ENCODE data around the gene RNF225.
A peak's percentile ranks its signal among the peaks of the same experiment; 100 is the strongest.
"Not testable (repeated sequence)": the region's sequence is repeated elsewhere in the genome, so short reads cannot be mapped to it uniquely, and the experiment has no call there.

RNF225 gene

DNA sequence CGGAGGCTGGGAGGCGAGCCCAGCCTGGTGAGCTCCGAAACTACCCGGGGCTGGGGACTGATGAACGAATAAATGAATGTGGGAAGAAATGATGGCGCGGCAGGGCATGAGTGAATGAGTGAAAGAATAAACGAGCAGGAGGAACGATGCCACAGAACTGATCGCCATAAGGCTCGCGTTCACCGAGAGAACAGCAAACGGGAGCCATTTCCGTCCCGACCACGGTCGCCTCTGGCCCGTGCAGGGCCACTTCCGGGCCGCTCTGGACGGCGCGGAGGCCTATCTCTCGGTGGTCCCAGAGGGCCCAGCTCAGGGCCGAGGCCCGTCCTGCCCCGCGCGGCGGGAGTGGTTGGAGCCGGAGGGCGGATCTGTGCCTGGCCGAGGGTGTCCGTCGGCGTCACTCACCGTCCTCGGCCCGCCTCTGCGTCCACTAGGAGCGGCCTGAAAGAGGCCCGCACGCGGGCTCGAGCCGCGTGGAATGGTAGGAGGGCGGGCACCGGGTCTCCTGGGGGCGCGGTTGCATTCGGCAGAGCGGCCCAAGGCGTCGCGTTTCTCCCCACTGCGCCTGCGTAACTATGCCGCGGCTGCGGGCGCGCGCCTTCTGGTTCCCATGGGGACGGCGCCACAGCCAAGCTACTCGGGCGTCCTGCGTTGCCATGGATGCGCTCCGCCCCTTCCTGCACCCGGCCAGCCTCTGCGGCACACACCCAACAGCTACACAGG, 33.0 kb upstream of the RNF225 start, which contains the start of gene ZNF497:
Gene ZNF497 (minus strand): TSS at position 480 of the 723 bp plus-strand sequence. CDS start 5,116 bp downstream, outside the sequence.
- TF ChIP-seq Cebpa-rat (IDR thresholded peaks at IDR 0.05), result no peak
- peak within 1 kb of the TSS; percentile 72 for H3K4me3 ChIP-seq
- peak within 1 kb of the TSS; percentile 90 for H3K27ac ChIP-seq
- peak within 1 kb of the TSS; percentile 89 for H3K4me2 ChIP-seq
- H3K27me3 ChIP-seq, result peaks cover 8% of the 10 kb centered on the region
- H3K4me1 ChIP-seq, result peaks cover 74% of the 10 kb centered on the region
- no peaks in the 10 kb centered on the region for H4K20me1 ChIP-seq
- H3K9ac ChIP-seq, result peak within 1 kb of the TSS; percentile 83
- H3K36me3 ChIP-seq, result peaks cover 11% of the 10 kb centered on the region
- no peaks in the 10 kb centered on the region for H3K9me3 ChIP-seq

DNA sequence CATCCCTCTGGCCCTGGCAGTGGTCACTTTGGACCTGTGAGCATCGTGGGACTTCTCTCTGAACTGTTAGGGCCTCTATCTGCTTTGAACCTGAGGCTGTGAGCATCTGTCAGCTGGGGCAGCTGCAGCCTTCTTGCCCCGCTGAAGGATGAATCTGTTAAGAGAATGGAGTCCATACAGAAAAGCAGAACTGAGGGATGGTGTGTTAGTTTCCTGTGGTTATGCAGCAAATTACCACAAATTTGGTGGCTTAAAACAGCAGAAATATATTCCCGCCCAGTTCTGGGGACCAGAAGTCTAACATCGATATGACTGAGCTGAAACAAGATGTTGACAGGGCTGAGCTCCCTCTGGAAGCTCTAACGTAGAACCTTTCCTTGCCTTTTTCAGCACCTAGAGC, 31.3 kb upstream of the RNF225 start:
- Histone ChIP-seq H3K27me3 (no peaks in the 10 kb centered on the region), H4K20me1 (no peaks in the 10 kb centered on the region), H3K36me3 (peaks cover 28% of the 10 kb centered on the region), H3K27ac (no peak overlapping the region), H3K4me2 (peak overlapping the region; percentile 89), H3K4me3 (no peak overlapping the region), H3K4me1 (peaks cover 56% of the 10 kb centered on the region), H3K9ac (no peak overlapping the region), H3K9me3 (no peaks in the 10 kb centered on the region)
- no peak for TF ChIP-seq Cebpa-rat (IDR thresholded peaks at IDR 0.05)

DNA sequence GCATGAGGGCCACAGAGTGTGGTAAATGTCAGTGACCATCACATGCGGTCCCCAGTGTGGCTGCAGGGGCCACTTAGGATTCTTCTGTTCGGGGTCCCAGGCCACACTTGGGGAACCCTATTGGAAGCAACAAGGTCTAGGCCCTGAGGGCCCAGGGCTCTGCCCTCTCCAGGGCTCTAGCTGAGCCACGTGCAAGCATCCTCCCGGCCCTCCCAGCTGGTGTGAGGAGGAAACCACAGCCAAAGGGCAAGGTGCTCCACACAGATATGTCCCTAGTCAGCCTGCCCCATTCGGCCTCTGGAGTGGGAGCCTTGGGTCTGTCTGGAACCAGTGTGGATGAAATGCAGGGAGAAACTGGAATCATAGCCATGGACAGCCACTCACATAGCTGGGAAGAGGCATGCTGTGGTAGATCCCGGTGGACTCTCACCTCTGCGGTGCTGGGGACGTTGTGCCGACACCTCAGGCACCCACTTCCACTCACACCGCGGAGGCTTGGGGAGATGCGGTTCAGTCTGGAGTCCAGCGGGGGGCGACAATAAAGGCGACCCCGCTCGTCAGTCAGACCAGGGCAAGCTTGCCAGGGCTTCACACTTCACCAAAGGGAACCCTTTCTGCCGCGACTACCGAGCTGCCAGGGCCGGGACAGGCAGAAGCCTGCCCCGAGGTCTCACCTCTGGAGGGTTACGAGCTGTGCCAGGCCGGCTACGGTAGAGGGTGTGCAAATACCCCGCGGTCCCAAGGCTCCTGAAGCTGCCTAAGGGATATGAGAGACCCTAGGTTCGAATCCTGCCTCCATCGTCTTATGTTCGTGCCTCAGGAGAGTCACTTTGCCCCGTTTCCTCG, 28.6 kb upstream of the RNF225 start:
- no peak for TF ChIP-seq Cebpa-rat (IDR thresholded peaks at IDR 0.05)
- Histone ChIP-seq H3K36me3 (peaks cover 34% of the 10 kb centered on the region), H3K4me2 (peak overlapping the region; percentile 27), H4K20me1 (no peaks in the 10 kb centered on the region), H3K27ac (no peak overlapping the region; the same call in 1 of the 2 replicates), H3K9me3 (no peaks in the 10 kb centered on the region), H3K27me3 (no peaks in the 10 kb centered on the region), H3K4me1 (peaks cover 45% of the 10 kb centered on the region), H3K9ac (no peak overlapping the region), H3K4me3 (no peak overlapping the region)

DNA sequence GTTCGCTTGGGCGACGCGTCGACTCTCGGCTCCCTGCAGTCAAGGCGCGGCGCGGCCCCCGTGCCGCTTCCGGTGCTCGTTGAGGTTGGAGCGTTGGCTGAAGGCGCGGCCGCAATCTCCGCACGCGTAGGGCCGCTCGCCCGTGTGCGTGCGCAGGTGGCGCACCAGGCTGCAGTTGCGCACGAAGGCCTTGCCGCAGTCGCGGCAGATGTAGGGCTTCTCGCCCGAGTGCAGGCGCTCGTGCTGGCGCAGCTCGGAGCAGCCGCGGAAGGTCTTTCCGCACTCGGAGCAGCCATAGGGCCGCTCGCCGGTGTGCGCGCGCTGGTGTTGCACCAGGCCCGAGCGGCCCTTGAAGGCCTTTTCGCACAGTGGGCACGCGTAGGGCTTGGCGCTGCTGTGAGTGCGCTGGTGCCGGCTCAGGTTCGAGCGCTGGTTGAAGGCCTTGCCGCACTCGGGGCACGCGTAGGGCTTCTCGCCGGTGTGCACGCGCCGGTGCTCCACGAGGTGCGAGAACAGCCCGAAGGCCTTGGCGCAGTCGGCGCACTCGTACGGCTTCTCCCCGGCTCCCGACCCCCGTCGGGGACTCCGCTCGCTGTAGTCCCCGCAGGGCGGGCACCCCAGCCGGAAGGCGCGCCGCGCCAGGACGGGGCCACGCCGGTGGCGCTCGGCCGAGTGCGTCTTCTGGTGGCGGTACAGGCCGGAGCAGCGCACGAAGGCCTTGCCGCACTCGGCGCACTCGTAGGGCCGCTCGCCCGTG, 27.6 kb upstream of the RNF225 start:
- no peaks in the 10 kb centered on the region for H4K20me1 ChIP-seq

DNA sequence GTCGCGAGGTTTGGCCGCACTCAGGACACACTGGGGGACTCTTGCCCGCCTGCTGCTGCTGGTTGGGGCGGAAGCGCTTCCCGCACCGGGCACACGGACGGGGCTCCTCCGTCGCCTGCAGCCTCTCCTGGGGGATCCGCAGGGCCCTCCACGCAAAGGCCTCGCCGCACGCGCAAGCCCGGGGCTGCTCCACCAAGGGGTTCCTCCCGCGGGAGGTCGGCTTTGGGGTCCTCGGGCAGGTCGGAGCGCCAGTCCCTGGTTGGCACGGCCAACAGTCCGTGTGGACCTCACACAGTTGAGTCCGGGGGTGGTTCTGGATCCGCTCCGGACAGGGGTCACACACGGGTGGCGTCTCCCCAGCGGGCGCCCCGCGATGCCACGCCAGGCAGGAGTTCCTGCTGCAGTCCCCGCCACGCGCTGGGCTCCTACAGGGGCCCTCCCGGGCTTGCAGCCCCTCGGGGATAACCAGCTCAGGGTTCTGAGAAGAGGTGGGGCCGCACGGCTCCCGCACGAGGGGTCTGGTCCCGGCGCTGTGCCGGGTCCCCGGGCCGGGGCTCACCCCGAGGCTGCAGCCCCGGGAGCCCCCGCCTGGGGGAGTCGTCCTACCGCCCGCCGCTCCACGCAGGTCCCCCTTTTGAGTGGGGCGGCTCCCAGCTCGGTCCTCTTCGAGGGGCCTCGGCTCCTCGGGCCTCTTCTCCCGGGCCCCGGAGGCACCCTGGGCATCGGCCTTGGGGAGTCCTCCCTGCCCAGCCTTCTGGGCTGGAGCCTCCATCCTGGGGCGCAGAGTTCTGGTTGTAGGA, 26.7 kb upstream of the RNF225 start:
- Histone ChIP-seq H3K9me3 (no peaks in the 10 kb centered on the region), H4K20me1 (no peaks in the 10 kb centered on the region), H3K9ac (no peak overlapping the region), H3K27me3 (no peaks in the 10 kb centered on the region), H3K4me1 (peaks cover 42% of the 10 kb centered on the region), H3K27ac (no peak overlapping the region), H3K36me3 (peaks cover 34% of the 10 kb centered on the region), H3K4me3 (no peak overlapping the region), H3K4me2 (no peak overlapping the region)
- no peak for TF ChIP-seq Cebpa-rat (IDR thresholded peaks at IDR 0.05)

More for the DNA sequence above, 27.6 kb upstream of the RNF225 start:
- no peak overlapping the region for H3K27ac ChIP-seq
- H3K27me3 ChIP-seq, result no peaks in the 10 kb centered on the region
- no peak overlapping the region for H3K4me2 ChIP-seq
- peaks cover 49% of the 10 kb centered on the region for H3K4me1 ChIP-seq
- no peak for TF ChIP-seq Cebpa-rat (IDR thresholded peaks at IDR 0.05)
- H3K9ac ChIP-seq, result no peak overlapping the region
- H3K4me3 ChIP-seq, result no peak overlapping the region
- H3K9me3 ChIP-seq, result no peaks in the 10 kb centered on the region
- H3K36me3 ChIP-seq, result peaks cover 34% of the 10 kb centered on the region

DNA sequence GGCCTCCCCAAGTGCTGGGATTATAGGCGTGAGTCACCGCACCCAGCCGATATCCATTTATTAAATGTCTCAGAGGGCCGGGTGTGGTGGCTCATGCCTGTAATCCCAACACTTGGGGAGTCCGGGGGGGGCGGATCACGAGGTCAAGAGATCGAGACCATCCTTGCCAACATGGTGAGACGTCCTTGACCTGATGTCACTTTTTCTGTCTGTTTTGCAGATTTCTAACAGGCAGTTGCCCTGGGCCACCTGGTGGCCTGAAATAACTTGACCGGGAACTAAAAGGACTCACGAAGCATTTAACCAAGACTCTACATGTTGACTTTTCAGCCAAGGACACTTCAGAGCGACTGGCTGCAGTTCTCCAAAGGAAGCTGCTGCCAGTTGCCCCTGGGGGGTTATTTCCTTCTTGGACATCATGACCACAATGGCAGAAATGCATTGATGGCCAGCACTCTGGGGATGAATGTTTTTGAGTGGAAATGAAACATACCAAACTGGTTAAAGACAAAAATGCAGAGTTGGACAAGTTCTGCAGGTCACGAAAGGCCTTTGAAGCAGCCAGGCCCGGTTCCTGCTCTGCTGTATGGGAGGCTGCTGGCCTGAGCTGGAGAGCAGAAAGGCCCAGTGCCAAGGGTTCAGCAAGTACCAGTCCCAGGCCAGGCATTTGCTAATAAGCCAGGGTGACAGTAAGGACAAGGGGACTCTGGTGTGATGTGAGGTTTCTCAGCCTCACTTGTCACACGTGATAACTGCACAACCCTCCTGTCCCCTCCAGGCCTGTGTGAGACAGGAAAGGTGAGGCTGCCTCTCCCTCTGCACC, 22.9 kb upstream of the RNF225 start:
- Histone ChIP-seq H3K4me1 (peaks cover 10% of the 10 kb centered on the region), H3K27me3 (no peaks in the 10 kb centered on the region), H3K9me3 (no peaks in the 10 kb centered on the region), H4K20me1 (no peaks in the 10 kb centered on the region), H3K36me3 (peaks cover 22% of the 10 kb centered on the region), H3K9ac (peak overlapping the region; percentile 63), H3K27ac (0 out of 2 replicates have a peak overlapping the region, but pooled peaks have one; percentile 11), H3K4me2 (peak overlapping the region; percentile 7; the same call in 1 of the 2 replicates), H3K4me3 (no peak overlapping the region)
- no peak for TF ChIP-seq Cebpa-rat (IDR thresholded peaks at IDR 0.05)

DNA sequence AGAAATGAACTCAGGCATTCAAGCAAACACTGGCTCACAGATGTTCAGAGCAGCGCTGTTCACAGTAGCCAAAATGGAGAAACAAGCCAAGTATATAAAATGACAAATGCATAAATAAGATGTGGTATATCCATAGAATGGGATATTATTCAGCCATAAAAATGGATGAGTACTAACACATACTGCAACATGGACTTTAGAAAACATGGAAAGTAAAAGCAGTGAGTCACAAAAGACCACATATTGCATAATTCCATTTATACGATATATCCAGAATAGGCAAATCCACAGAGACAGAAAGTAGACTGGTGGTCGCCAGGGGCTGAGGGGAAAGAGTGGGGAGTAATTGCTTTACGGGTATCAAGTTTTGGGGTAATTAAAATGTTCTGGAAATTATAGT, 21.3 kb upstream of the RNF225 start:
- H3K27ac ChIP-seq, result no peak overlapping the region
- no peaks in the 10 kb centered on the region for H3K27me3 ChIP-seq
- no peak overlapping the region for H3K4me3 ChIP-seq
- no peak overlapping the region for H3K4me2 ChIP-seq
- no peaks in the 10 kb centered on the region for H3K9me3 ChIP-seq
- no peak overlapping the region for H3K9ac ChIP-seq
- H3K36me3 ChIP-seq, result peaks cover 5% of the 10 kb centered on the region
- H4K20me1 ChIP-seq, result no peaks in the 10 kb centered on the region
- no peak for TF ChIP-seq Cebpa-rat (IDR thresholded peaks at IDR 0.05)
- peaks cover 18% of the 10 kb centered on the region for H3K4me1 ChIP-seq

DNA sequence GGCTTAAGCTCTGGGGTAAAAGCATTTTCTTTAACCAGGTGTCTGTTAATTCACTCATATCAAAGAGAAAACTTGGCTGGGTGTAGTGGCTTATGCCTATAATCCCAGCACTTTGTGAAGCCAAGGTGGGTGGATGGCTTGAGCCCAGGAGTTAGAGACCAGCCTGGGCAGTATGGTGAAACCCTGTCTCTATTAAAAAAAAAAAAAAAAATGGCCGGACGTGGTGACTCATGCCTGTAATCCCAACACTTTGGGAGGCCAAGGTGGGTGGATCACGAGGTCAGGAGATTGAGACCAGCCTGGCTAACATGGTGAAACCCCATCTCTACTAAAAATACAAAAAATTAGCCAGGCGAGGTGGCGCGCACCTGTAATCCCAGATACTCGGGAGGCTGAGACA, 18.7 kb upstream of the RNF225 start:
- H3K27ac ChIP-seq, H3K4me2 ChIP-seq, H3K27me3 ChIP-seq, H3K36me3 ChIP-seq, H4K20me1 ChIP-seq, H3K9me3 ChIP-seq, H3K4me3 ChIP-seq, H3K9ac ChIP-seq: not testable (repeated sequence)
- H3K4me1 ChIP-seq, result peaks cover 34% of the 10 kb centered on the region

Measured in BLaER1 (cell line).